H9 (cell line): ENCODE data around the gene OPALIN. TPM values are rescaled to one million over a fixed set of nuclear protein-coding genes. Genes with fewer than 3 reads are reported as not detected.
A peak's percentile ranks its signal among the peaks of the same experiment; 100 is the strongest.

Source experiments
- DNase-seq: peaks from one replicate; pipeline ENCODE4 v3.0.0-alpha.2; 2017
- H2AFZ ChIP-seq: one replicate; pipeline ENCODE4 v1.6.1; 2013; ENCODE audit warnings: mild to moderate bottlenecking, low read length, control low read depth, moderate library complexity
- H2AK5ac ChIP-seq: 2 replicates; pipeline ENCODE4 v1.6.1; 2013; ENCODE audit warnings: low read length, control low read depth, mixed read lengths; ENCODE audit not compliant: insufficient read length
- H2BK120ac ChIP-seq: one replicate; pipeline ENCODE4 v1.6.1; 2013; ENCODE audit warnings: low read depth, mild to moderate bottlenecking, low read length, control low read depth, inconsistent platforms; ENCODE audit not compliant: poor library complexity, severe bottlenecking
- H2BK12ac ChIP-seq: 2 replicates; pipeline ENCODE4 v1.6.1; 2013; ENCODE audit warnings: low read length, control low read depth, mixed read lengths, low read depth; ENCODE audit not compliant: insufficient read length
- H2BK15ac ChIP-seq: 2 replicates; pipeline ENCODE4 v1.6.1; 2013; ENCODE audit warnings: low read depth, low read length, control low read depth
- H2BK20ac ChIP-seq: one replicate; pipeline ENCODE4 v1.6.1; 2013; ENCODE audit warnings: low read depth, mild to moderate bottlenecking, low read length, control low read depth, inconsistent platforms; ENCODE audit not compliant: poor library complexity, severe bottlenecking
- H2BK5ac ChIP-seq: 2 replicates; pipeline ENCODE4 v1.6.1; 2013; ENCODE audit warnings: low read length, control low read depth, mixed read lengths; ENCODE audit not compliant: insufficient read length
- H3K14ac ChIP-seq: 2 replicates; pipeline ENCODE4 v1.6.1; 2013; ENCODE audit warnings: low read length, control low read depth; ENCODE audit not compliant: insufficient read depth
- H3K18ac ChIP-seq: 2 replicates; pipeline ENCODE4 v1.6.1; 2013; ENCODE audit warnings: low read depth, mild to moderate bottlenecking, mixed read lengths, low read length, control low read depth; ENCODE audit not compliant: insufficient read length
- H3K23ac ChIP-seq: 2 replicates; pipeline ENCODE4 v1.6.1; 2013; ENCODE audit warnings: low read length, control low read depth, mixed read lengths, low read depth; ENCODE audit not compliant: insufficient read length
- H3K23me2 ChIP-seq: 2 replicates; pipeline ENCODE4 v1.6.1; 2013; ENCODE audit warnings: low read depth, mild to moderate bottlenecking, mixed read lengths, low read length, control low read depth; ENCODE audit not compliant: insufficient read length, poor library complexity, severe bottlenecking
- H3K27ac ChIP-seq: 2 replicates; pipeline ENCODE4 v1.5.1; 2013; ENCODE audit warnings: low read length, control low read depth, mixed read lengths, low read depth; ENCODE audit not compliant: insufficient read length
- H3K27me3 ChIP-seq: 2 replicates; pipeline ENCODE4 v1.6.1; 2013; ENCODE audit warnings: low read length, control low read depth, inconsistent platforms; ENCODE audit not compliant: insufficient read depth
- H3K4ac ChIP-seq: 2 replicates; pipeline ENCODE4 v1.6.1; 2013; ENCODE audit warnings: low read depth, mild to moderate bottlenecking, control low read depth, inconsistent platforms, low read length, moderate library complexity
- H3K4me1 ChIP-seq: 2 replicates; pipeline ENCODE4 v1.6.1; 2013; ENCODE audit warnings: low read length, control low read depth, inconsistent platforms; ENCODE audit not compliant: insufficient read depth
- H3K4me2 ChIP-seq: 2 replicates; pipeline ENCODE4 v1.6.1; 2013; ENCODE audit warnings: low read length, control low read depth, mixed read lengths; ENCODE audit not compliant: insufficient read length, insufficient read depth
- H3K56ac ChIP-seq: 2 replicates; pipeline ENCODE4 v1.6.1; 2013; ENCODE audit warnings: low read depth, mild to moderate bottlenecking, mixed read lengths, low read length, control low read depth; ENCODE audit not compliant: insufficient read length
- H3K79me1 ChIP-seq: 2 replicates; pipeline ENCODE4 v1.6.1; 2013; ENCODE audit warnings: low read depth, mild to moderate bottlenecking, moderate library complexity, low read length, control low read depth, inconsistent platforms; ENCODE audit not compliant: insufficient read depth, poor library complexity, severe bottlenecking
- H3K79me2 ChIP-seq: 2 replicates; pipeline ENCODE4 v1.6.1; 2013; ENCODE audit warnings: low read length, control low read depth, inconsistent platforms; ENCODE audit not compliant: insufficient read depth
- H3K9ac ChIP-seq: 2 replicates; pipeline ENCODE4 v1.6.1; 2013; ENCODE audit warnings: low read length, control low read depth, mixed read lengths; ENCODE audit not compliant: insufficient read length; ENCODE audit errors: extremely low read depth
- H3K9me3 ChIP-seq: one replicate; pipeline ENCODE4 v1.6.1; 2013; ENCODE audit warnings: low read depth, low read length, inconsistent platforms; ENCODE audit not compliant: control insufficient read depth
- H3T11ph ChIP-seq: one replicate; pipeline ENCODE4 v1.6.1; 2013; ENCODE audit warnings: mild to moderate bottlenecking, low read length, control low read depth, inconsistent platforms
- H4K20me1 ChIP-seq: one replicate; pipeline ENCODE4 v1.6.1; 2013; ENCODE audit not compliant: control insufficient read depth, insufficient read length, insufficient read depth
- H4K5ac ChIP-seq: 2 replicates; pipeline ENCODE4 v1.6.1; 2013; ENCODE audit warnings: low read depth, mild to moderate bottlenecking, mixed read lengths, low read length, control low read depth; ENCODE audit not compliant: insufficient read length
- H4K8ac ChIP-seq: replicated peaks from 2 replicates; pipeline ENCODE4 v1.6.1; 2013; ENCODE audit warnings: low read length, control low read depth, mixed read lengths, low read depth; ENCODE audit not compliant: insufficient read length
- H4K91ac ChIP-seq: 2 replicates; pipeline ENCODE4 v1.6.1; 2013; ENCODE audit warnings: low read depth, mild to moderate bottlenecking, moderate library complexity, mixed read lengths, low read length, control low read depth; ENCODE audit not compliant: insufficient read length
- H3K27ac Mint-ChIP-seq, 3 experiments: 2 replicates in 2 of 3; 3 replicates in 1 of 3; pipeline ENCODE4 v1.8.0; 2020 to 2021; ENCODE audit warnings: mixed read lengths in 3 of 3, mild to moderate bottlenecking in 1 of 3, moderate library complexity in 1 of 3
- H3K27me3 Mint-ChIP-seq: 2 replicates; pipeline ENCODE4 v1.8.0; 2021; ENCODE audit warnings: low read depth, mild to moderate bottlenecking, moderate library complexity, mixed read lengths
- H3K36me3 Mint-ChIP-seq, 3 experiments: 2 replicates in 2 of 3; 3 replicates in 1 of 3; pipeline ENCODE4 v1.8.0; 2020 to 2021; ENCODE audit warnings: low read depth in 3 of 3, mixed read lengths in 3 of 3; ENCODE audit not compliant: insufficient read depth in 1 of 3
- H3K4me1 Mint-ChIP-seq, 2 experiments: 2 replicates each; pipeline ENCODE4 v1.8.0; 2020; ENCODE audit warnings: mixed read lengths in 2 of 2
- H3K4me3 Mint-ChIP-seq, 2 experiments: 2 replicates in 1 of 2; 3 replicates in 1 of 2; pipeline ENCODE4 v1.8.0; 2020 to 2021; ENCODE audit warnings: mild to moderate bottlenecking in 2 of 2, mixed read lengths in 2 of 2, moderate library complexity in 1 of 2
- H3K9me3 Mint-ChIP-seq, 2 experiments: 2 replicates in 1 of 2; 3 replicates in 1 of 2; pipeline ENCODE4 v1.8.0; 2020; ENCODE audit warnings: mild to moderate bottlenecking in 2 of 2, mixed read lengths in 2 of 2, moderate library complexity in 1 of 2
- CTCF ChIP-seq: fragments of 200-600 bp; sonication (generic); conservative IDR thresholded peaks from 3 replicates; pipeline ENCODE4 v1.8.0; 2021; ENCODE audit warnings: antibody characterized with exemption, mild to moderate bottlenecking
- WGBS: extraction: QIAGEN DNeasy Blood & Tissue Kit; methylation state at CpG from one replicate; pipeline ENCODE4 v1.1.7; 2013; ENCODE audit warnings: missing lambda C conversion rate, low lambda C conversion rate, mixed read lengths; ENCODE audit not compliant: insufficient read length; ENCODE audit errors: extremely low coverage; 5-methylcytosine and 5-hydroxymethylcytosine counted together
- total RNA-seq: library from RNA; stranded (reverse); gene quantifications from 2 replicates; pipeline ENCODE4 v1.2.1, GENCODE V29; 2021

The OPALIN gene
- total RNA-seq, 1 experiment from 2014 or later: not detected

- Mint-ChIP-seq H3K36me3 (no peaks in the 10 kb centered on the region; a peak in 2 of 7 replicates), H3K4me3 (no peak overlapping the region), H3K4me1 (peaks cover 10 to 11% of the 10 kb centered on the region in 2 experiments), H3K27me3 (no peaks in the 10 kb centered on the region; the same call in 1 of the 2 replicates), H3K9me3 (no peaks in the 10 kb centered on the region), H3K27ac (no peak overlapping the region)
- Histone ChIP-seq H3K56ac (no peak overlapping the region), H3K9ac (no peak overlapping the region), H3K14ac (no peak overlapping the region), H3K27me3 (no peaks in the 10 kb centered on the region), H4K8ac (no peak overlapping the region), H3K23ac (no peak overlapping the region), H3K18ac (no peak overlapping the region), H2AFZ (no peak overlapping the region), H2BK120ac (no peak overlapping the region), H3K79me2 (no peaks in the 10 kb centered on the region), H3K4me1 (no peaks in the 10 kb centered on the region), H4K91ac (no peak overlapping the region), H2AK5ac (no peak overlapping the region), H2BK15ac (no peak overlapping the region), H3K4ac (no peak overlapping the region), H2BK12ac (no peak overlapping the region), H4K20me1 (no peaks in the 10 kb centered on the region), H3K23me2 (no peaks in the 10 kb centered on the region), H3K9me3 (no peaks in the 10 kb centered on the region), H3K27ac (no peak overlapping the region), H2BK5ac (no peak overlapping the region), H3K4me2 (no peak overlapping the region), H3K79me1 (no peaks in the 10 kb centered on the region), H2BK20ac (no peak overlapping the region), H3T11ph (no peak overlapping the region), H4K5ac (no peak overlapping the region)
- TF ChIP-seq CTCF: no peak
- peak; percentile 20 for DNase-seq
- WGBS: no CpG with 5 or more reads among the region's 5 CpGs
These were observed 47.3 kb upstream of the OPALIN start for GRCh38 chr10:96406091-96406490.
